C4-2B (cell line): ENCODE results near the gene ATN1.

Experiments
- ZFX ChIP-seq: fragments of 450-650 bp; IDR thresholded peaks from 2 replicates; pipeline ENCODE4 v1.6.1; 2017
- TF ChIP-seq, protein P1 (sequence below): fragments of 450-650 bp; conservative IDR thresholded peaks from 2 replicates; pipeline ENCODE4 v1.5.1; 2017; ENCODE audit warnings: mild to moderate bottlenecking

DNA sequence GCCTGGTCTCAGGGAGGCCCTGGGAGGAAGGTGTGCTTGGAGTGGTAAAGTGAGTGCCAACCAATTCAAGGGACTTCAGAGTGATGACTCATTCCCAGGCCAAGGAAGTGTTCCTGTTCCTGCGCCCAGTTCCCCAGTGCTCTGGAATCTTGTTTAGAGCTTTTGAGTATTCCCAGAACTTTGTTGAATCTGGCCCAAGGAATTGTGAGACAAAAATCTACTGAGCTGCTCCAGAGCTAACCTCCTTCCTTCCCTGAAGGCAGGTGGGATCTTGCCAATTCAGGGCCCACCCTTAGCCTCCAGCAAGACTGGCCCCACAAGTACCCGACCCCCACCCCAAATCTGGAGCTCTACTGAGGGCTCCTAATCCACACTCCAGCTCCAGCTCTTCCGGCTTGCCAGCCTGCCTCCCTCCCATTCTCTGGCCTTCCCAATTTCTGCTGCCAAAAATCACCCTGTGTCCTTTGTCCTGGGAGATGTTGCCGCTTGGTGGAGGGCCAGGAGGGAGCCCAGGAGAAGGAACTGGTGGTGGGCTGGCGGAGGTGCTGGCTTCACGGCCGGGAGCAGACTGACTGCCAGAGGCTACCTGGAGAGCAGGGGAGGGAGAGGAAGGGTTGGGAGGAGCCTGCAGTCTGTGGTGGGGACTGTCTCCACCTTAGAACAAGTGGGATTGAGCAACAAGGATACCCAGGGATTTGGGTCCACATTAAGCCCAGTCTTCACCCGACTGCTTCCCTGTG, 2.0 kb upstream of the ATN1 start:
- TF ChIP-seq, protein P1, sequence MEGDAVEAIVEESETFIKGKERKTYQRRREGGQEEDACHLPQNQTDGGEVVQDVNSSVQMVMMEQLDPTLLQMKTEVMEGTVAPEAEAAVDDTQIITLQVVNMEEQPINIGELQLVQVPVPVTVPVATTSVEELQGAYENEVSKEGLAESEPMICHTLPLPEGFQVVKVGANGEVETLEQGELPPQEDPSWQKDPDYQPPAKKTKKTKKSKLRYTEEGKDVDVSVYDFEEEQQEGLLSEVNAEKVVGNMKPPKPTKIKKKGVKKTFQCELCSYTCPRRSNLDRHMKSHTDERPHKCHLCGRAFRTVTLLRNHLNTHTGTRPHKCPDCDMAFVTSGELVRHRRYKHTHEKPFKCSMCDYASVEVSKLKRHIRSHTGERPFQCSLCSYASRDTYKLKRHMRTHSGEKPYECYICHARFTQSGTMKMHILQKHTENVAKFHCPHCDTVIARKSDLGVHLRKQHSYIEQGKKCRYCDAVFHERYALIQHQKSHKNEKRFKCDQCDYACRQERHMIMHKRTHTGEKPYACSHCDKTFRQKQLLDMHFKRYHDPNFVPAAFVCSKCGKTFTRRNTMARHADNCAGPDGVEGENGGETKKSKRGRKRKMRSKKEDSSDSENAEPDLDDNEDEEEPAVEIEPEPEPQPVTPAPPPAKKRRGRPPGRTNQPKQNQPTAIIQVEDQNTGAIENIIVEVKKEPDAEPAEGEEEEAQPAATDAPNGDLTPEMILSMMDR, result no peak
- TF ChIP-seq ZFX, result no peak
